ENCODE results near the gene SHH.

The SHH gene

GRCh38 chr7:155829796-155830470, 17.7 kb upstream of the SHH start:
- no peak overlapping the region for H2AFZ ChIP-seq (ENCODE audit: low read length)
- H3K4me2 ChIP-seq (ENCODE audit: low read depth, low read length): no peak overlapping the region

DNA sequence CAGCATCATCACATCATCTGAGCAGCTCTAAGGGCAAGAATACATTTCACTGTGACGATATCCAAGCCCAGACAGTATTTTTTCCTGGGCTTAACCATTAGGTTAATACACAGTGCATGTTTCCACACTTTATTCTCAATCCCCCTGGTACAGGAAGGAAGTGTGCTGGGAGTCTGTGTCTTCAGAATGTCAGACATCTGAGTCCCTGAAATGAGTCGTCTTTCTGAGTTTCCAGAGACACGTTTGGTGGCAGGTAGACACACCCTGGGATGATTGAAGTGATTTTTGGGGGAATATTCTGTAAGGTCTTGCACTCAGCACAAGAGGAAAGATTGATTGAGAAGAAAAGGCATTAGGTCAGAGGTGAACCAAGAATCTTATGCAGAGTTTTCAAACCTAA, 13.1 kb upstream of the SHH start:
- Histone ChIP-seq H3K79me2 (ENCODE audit: low read length) (no peaks in the 10 kb centered on the region), H3K4me1 (ENCODE audit: low read length) (no peaks in the 10 kb centered on the region), H3K36me3 (replicated peaks; ENCODE audit: insufficient read depth, low read length) (no peaks in the 10 kb centered on the region), H3K9me3 (replicated peaks; ENCODE audit: insufficient read depth, low read length) (no peaks in the 10 kb centered on the region), H4K20me1 (ENCODE audit: insufficient read depth, low read length) (no peaks in the 10 kb centered on the region), H3K9me2 (replicated peaks; ENCODE audit: insufficient read depth, low read length) (no peaks in the 10 kb centered on the region), H3K27me3 (replicated peaks; ENCODE audit: insufficient read depth, low read length) (peaks cover 84% of the 10 kb centered on the region), H3K9ac (ENCODE audit: low read length) (no peak overlapping the region), H3F3A (ENCODE audit: insufficient read depth, low read length) (no peaks in the 10 kb centered on the region), H2AFZ (ENCODE audit: low read length) (no peak overlapping the region), H3K4me3 (ENCODE audit: low read length) (no peak overlapping the region), H3K4me2 (ENCODE audit: low read depth, low read length) (no peak overlapping the region), H3K27ac (ENCODE audit: low read length) (no peak overlapping the region)
- peak; percentile 4 for DNase-seq
- TF ChIP-seq, protein P1, sequence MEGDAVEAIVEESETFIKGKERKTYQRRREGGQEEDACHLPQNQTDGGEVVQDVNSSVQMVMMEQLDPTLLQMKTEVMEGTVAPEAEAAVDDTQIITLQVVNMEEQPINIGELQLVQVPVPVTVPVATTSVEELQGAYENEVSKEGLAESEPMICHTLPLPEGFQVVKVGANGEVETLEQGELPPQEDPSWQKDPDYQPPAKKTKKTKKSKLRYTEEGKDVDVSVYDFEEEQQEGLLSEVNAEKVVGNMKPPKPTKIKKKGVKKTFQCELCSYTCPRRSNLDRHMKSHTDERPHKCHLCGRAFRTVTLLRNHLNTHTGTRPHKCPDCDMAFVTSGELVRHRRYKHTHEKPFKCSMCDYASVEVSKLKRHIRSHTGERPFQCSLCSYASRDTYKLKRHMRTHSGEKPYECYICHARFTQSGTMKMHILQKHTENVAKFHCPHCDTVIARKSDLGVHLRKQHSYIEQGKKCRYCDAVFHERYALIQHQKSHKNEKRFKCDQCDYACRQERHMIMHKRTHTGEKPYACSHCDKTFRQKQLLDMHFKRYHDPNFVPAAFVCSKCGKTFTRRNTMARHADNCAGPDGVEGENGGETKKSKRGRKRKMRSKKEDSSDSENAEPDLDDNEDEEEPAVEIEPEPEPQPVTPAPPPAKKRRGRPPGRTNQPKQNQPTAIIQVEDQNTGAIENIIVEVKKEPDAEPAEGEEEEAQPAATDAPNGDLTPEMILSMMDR (IDR thresholded peaks at IDR 0.05; ENCODE audit: low read length): no peak
- TF ChIP-seq EZH2phosphoT487 (IDR thresholded peaks at IDR 0.05; ENCODE audit: low read length) (no peak), EZH2 (optimal IDR thresholded peaks at IDR 0.05; ENCODE audit: low read depth, low read length) (no peak)

More at GRCh38 chr7:155829796-155830470, 17.7 kb upstream of the SHH start:
- Histone ChIP-seq H3K27ac (ENCODE audit: low read length) (no peak overlapping the region), H3K9ac (ENCODE audit: low read length) (no peak overlapping the region), H3K36me3 (replicated peaks; ENCODE audit: insufficient read depth, low read length) (no peaks in the 10 kb centered on the region), H3K4me1 (ENCODE audit: low read length) (no peaks in the 10 kb centered on the region), H3F3A (ENCODE audit: insufficient read depth, low read length) (no peaks in the 10 kb centered on the region), H3K27me3 (replicated peaks; ENCODE audit: insufficient read depth, low read length) (peaks cover 85% of the 10 kb centered on the region), H4K20me1 (ENCODE audit: insufficient read depth, low read length) (no peaks in the 10 kb centered on the region), H3K4me3 (ENCODE audit: low read length) (no peak overlapping the region), H3K9me3 (replicated peaks; ENCODE audit: insufficient read depth, low read length) (no peaks in the 10 kb centered on the region), H3K79me2 (ENCODE audit: low read length) (no peaks in the 10 kb centered on the region), H3K9me2 (replicated peaks; ENCODE audit: insufficient read depth, low read length) (no peaks in the 10 kb centered on the region)
- TF ChIP-seq, protein P1 (IDR thresholded peaks at IDR 0.05; ENCODE audit: low read length): no peak
- TF ChIP-seq EZH2 (optimal IDR thresholded peaks at IDR 0.05; ENCODE audit: low read depth, low read length) (no peak), EZH2phosphoT487 (IDR thresholded peaks at IDR 0.05; ENCODE audit: low read length) (no peak)
- DNase-seq: peak; percentile 4

DNA sequence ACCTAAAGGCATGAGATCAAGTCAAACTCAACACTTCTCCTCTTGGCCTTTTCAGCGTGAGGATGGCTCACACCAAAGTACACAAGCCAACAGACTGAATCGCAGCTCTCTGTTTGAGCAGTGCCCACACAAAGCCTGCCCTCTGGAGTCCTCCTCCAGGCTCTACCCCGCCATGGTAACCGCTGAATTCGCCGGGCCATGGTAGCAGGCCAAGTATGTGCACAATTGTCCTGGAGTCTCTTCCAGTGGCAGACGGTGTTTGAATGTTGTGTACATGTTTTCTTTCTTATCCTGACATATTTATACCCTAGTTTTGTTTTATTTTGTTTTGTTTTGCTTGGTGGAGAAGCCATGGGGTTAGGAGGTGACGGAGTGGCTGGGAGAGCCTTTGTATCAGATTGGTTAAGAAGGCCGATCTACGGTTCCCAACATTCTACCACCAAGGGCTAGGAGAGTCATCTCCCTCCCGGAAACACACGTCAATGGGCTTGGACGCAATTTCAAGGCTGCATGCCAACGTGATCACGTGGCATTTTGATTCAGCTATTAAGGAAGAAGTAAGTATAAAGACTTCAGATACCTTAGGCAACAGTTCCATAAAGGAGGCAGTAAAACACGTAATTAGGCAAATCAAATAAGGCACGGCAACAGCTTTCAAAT, 12.1 kb upstream of the SHH start:
- no peak for TF ChIP-seq EZH2 (optimal IDR thresholded peaks at IDR 0.05; ENCODE audit: low read depth, low read length)
- no peak for TF ChIP-seq EZH2phosphoT487 (IDR thresholded peaks at IDR 0.05; ENCODE audit: low read length)
- TF ChIP-seq, protein P1 (IDR thresholded peaks at IDR 0.05; ENCODE audit: low read length): no peak
- Histone ChIP-seq H3K4me2 (ENCODE audit: low read depth, low read length) (no peak overlapping the region), H3K9me3 (replicated peaks; ENCODE audit: insufficient read depth, low read length) (no peaks in the 10 kb centered on the region), H3K9me2 (replicated peaks; ENCODE audit: insufficient read depth, low read length) (no peaks in the 10 kb centered on the region), H3K27ac (ENCODE audit: low read length) (no peak overlapping the region), H3K36me3 (replicated peaks; ENCODE audit: insufficient read depth, low read length) (no peaks in the 10 kb centered on the region), H3K9ac (ENCODE audit: low read length) (no peak overlapping the region), H3K79me2 (ENCODE audit: low read length) (no peaks in the 10 kb centered on the region), H4K20me1 (ENCODE audit: insufficient read depth, low read length) (no peaks in the 10 kb centered on the region), H3F3A (ENCODE audit: insufficient read depth, low read length) (no peaks in the 10 kb centered on the region), H2AFZ (ENCODE audit: low read length) (no peak overlapping the region), H3K4me1 (ENCODE audit: low read length) (no peaks in the 10 kb centered on the region), H3K4me3 (ENCODE audit: low read length) (no peak overlapping the region), H3K27me3 (replicated peaks; ENCODE audit: insufficient read depth, low read length) (peaks cover 87% of the 10 kb centered on the region)
- peak; percentile 4 for DNase-seq

All from MM.1S (cell line).